GM21619 (cell line): ENCODE results near the gene CACNA1H.
"Not testable (repeated sequence)": the region's sequence is repeated elsewhere in the genome, so short reads cannot be mapped to it uniquely, and the experiment has no call there.

ENCODE experiments used
- ATAC-seq: cut with Tn5 transposase; IDR thresholded peaks from one replicate; pipeline ENCODE4 v1.9.1; 2021; ENCODE audit not compliant: unreplicated experiment

CACNA1H gene

DNA sequence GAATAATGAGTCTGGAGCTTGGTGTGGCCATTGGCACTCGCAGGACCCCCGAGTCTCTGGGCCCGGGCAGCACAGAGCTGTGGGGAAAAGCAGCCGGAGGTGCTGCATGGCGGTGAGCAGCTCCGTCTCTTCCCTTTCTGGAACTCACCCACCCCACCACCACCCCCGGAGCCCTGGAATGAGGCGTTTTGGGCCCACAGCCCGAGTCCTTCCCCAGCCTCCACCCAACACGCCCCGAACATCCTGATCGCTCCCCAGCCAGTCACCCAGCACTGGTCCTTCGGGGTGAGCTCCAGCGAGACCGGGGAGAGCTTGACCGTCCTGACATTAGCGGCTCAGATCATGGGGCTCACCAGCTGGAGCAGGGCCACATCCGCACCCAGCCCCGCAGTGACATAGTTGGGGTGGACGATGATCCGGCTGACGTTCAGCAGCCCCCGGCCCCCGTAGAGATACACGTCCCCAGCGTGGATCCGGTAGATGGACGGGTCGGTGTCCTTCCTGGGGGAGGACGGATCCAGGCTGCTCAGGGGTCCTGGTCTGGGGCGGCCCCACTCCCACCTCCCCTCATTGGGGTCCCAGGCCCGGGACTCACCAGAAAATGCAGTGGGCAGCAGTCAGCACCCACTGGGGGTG lies 109.4 kb downstream of the CACNA1H start:
- no peak for ATAC-seq

DNA sequence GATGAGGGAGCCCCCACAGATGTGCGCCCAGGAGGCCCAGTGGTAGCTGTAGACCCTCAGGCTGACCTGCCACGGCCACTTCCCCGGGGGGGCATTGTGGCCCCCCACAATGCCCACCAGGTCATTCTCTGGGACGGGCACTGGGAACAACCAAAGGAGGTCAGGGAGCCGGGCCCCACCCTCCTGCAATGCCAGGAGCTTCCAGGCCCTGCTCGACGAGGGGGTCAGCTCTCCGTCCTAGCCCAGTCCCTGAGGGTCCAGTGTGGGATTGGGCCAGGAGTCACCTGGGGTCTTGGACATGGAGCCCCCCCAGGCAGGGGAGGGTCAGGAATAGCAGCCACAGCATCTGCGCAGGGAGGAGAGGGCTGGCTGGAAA lies 109.9 kb downstream of the CACNA1H start:
- ATAC-seq = no peak

DNA sequence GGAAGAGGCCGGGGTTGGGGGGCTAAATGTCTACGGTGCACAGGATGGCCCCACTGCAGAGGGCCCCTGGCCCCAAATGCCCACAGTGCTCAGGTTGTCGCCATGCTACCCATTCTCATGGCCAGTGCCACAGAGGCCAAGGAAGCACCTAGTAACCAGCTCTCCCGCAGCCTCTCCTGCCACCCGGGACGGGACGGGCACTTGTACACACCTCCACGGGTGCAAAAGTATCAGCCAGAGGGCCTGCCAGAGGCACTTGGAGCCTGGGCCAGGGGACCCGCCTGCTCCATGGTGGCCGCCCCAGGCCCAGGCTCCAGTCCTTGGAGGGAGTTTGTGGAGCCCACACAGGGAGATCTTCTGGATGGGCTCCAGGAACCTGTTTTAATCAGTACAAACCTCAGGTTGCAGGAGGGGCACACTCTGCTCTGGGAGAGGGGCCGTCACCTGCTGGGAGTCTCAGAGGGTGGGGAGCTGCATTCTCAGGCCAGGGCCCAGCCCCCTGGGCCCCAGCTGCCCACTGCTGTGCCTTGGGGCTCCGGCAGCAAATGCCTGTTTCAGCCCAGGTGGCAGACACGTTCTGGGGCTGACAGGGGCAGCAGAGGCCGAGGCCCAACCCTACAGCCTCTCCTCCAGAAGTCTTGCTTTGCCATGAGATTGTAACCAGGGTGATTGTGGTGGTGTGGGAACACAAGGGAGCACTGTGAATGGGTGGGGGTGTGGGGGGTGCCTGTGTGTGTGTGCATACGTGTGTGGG lies 110.9 kb downstream of the CACNA1H start:
- no peak for ATAC-seq

DNA sequence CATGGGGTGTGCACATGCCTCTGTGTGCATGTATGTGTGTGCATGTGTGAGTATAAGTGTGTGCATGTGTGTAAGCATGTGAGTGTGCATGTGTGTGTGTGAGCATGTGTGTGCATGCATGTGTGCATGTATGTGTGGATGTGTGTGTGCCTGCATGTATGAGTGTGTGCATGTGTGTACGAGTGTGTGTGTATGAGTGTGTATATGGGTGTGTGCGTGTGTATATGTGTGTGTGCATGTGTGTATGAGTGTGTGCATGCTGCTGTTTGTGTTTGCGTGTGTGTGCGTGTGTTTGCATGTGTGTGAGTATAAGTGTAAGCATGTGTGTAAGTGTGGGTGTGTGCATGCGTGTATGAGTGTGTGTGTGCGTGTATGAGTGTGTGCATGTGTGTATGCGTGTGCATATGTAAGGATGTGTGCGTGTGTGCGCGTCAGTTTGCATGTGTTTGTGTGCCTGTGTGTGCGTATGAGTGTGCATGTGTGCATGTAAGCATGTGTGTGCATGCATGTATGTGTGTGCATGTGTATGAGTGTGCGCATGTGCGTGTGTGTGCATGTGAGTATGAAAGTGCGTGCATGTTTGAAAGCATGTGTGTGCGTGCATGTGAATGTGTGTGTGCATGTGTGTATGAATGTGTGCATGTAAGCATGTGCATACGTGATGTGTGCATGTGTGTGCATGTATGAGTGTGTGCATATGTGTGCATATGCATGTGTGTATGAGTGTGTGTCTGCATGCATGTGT lies 111.6 kb downstream of the CACNA1H start:
- no peak for ATAC-seq

DNA sequence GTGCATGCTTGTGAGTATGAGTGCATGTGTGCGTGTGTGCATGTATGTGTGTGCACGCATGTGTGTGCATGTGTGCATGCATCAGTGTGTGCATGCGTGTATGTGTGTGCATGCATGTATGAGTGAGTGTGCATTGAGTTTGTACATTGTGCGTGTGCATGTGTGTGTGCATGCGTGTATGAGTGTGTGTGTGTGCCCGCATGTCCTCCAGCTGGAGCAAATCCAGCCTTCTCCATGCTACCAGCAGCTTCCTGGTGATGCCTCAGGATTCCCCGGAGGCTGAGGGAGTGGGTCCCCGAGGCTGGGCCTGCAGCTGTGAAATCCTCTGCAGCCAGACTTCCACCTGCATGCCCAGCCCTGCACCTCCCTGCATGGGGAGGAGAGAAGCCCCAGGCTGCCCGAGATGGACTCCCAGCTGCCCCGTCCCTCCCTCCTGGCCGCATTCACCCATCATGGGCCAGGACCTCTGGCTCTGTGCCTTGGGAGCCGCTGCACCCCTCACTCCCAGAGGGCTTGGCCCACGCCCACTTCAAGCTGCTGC lies 112.3 kb downstream of the CACNA1H start:
- no peak for ATAC-seq

DNA sequence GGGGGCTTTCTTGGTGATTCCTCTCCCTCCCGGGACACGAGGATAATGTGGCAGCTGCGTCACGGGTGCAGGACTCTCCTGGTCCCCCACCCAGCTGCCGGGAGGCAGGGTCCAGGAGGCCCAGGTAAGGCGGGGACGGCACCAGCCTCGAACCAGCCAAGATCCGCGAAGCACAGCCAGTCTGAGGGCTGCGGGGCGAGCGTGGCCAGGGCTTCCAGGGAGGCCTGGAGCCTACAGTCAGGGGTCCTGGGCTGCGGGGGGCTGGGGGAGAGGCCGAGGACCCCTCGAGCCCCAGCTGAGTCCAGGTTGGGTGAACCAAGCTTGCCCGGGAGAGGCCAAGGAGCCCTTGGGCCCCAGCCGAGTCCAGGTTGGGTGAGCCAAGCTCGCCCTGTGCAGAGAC lies 112.9 kb downstream of the CACNA1H start:
- no peak for ATAC-seq

DNA sequence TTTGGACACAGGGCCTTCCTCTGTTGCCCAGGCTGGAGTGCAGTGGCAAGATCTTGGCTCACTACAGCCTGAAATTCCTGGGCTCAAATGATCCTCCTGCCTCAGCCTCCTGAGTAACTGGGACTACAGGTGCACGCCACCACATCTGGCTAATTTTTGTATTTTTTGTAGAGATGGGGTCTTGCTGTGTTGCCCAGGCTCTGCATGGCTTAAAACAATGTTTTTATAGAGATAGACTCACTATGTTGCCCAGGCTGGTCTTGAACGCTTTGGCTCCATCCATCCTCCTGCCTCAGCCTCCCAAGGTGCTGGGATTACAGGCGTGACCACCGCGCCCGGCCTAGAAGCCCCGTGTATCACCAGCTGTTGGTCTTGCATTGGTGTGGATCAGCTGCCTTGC lies 116.5 kb downstream of the CACNA1H start:
- not testable (repeated sequence) for ATAC-seq

DNA sequence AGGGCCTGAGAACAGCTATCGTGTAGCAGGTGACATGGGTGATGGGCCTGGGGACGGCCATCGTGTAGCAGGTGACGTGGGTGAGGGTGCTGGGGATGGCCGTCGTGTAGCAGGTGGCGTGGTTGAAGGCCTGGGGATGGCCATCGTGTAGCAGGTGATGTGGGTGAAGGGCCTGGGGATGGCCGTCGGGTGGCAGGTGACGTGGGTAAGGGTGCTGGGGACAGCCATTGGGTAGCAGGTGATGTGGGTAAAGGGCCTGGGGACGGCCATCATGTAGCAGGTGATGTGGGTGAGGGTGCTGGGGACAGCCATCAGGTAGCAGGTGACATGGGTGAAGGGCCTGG lies 118.4 kb downstream of the CACNA1H start:
- no peak for ATAC-seq
